ENCODE data around the gene RAP1A.
"Not testable (repeated sequence)": the region's sequence is repeated elsewhere in the genome, so short reads cannot be mapped to it uniquely, and the experiment has no call there.

RAP1A gene

GRCh38 chr1:111737216-111738132 is 117.9 kb downstream of the RAP1A start:
- no peak for DNase-seq (ENCODE audit: low read depth)

- DNase-seq (ENCODE audit: low read depth), result no peak
These were observed 118.5 kb downstream of the RAP1A start for GRCh38 chr1:111738133-111738435.

GRCh38 chr1:111738436-111739193 is 119.0 kb downstream of the RAP1A start:
- DNase-seq (ENCODE audit: low read depth), result peak; percentile 29

GRCh38 chr1:111739194-111739924 is 119.8 kb downstream of the RAP1A start, which contains the start of gene INKA2:
Gene INKA2, minus strand, starts transcription at chr1:111739395. Its CDS starts 153 bp downstream, at chr1:111739242.
- peak; percentile 64 for DNase-seq (ENCODE audit: low read depth)

- DNase-seq (ENCODE audit: low read depth), result no peak
These were observed 120.6 kb downstream of the RAP1A start for GRCh38 chr1:111739925-111740765.

GRCh38 chr1:111742292-111742691 is 122.7 kb downstream of the RAP1A start:
- DNase-seq (ENCODE audit: low read depth), result not testable (repeated sequence)

- DNase-seq (ENCODE audit: low read depth), result no peak
These were observed 123.5 kb downstream of the RAP1A start for GRCh38 chr1:111742938-111743549.

- no peak for DNase-seq (ENCODE audit: low read depth)
These were observed 124.1 kb downstream of the RAP1A start for GRCh38 chr1:111743679-111744101.

GRCh38 chr1:111745675-111746613 is 126.4 kb downstream of the RAP1A start:
- no peak for DNase-seq (ENCODE audit: low read depth)

- DNase-seq (ENCODE audit: low read depth), result no peak
These were observed 127.0 kb downstream of the RAP1A start for GRCh38 chr1:111746614-111746999.

GRCh38 chr1:111747282-111747734 is 127.7 kb downstream of the RAP1A start:
- peak; percentile 26 for DNase-seq (ENCODE audit: low read depth)

- no peak for DNase-seq (ENCODE audit: low read depth)
These were observed 128.4 kb downstream of the RAP1A start for GRCh38 chr1:111747947-111748346.

GRCh38 chr1:111749628-111750027 is 130.0 kb downstream of the RAP1A start:
- no peak for DNase-seq (ENCODE audit: low read depth)

- no peak for DNase-seq (ENCODE audit: low read depth)
These were observed 131.3 kb downstream of the RAP1A start for GRCh38 chr1:111750856-111751255.

GRCh38 chr1:111751906-111752575 is 132.5 kb downstream of the RAP1A start:
- DNase-seq (ENCODE audit: low read depth), result no peak

- DNase-seq (ENCODE audit: low read depth), result peak; percentile 15
These were observed 135.4 kb downstream of the RAP1A start for GRCh38 chr1:111754984-111755330.

GRCh38 chr1:111755331-111756123 is 135.9 kb downstream of the RAP1A start, which contains the start of gene DDX20:
Gene DDX20, plus strand, starts transcription at chr1:111755901. Its CDS starts 24 bp downstream, at chr1:111755925.
- DNase-seq (ENCODE audit: low read depth), result peak; percentile 89

GRCh38 chr1:111756124-111756513 is 136.5 kb downstream of the RAP1A start:
- DNase-seq (ENCODE audit: low read depth), result no peak
